Osteoblast (primary cell): ENCODE data around the gene JPH4. TPM values are rescaled to one million over a fixed set of nuclear protein-coding genes. Genes with fewer than 3 reads are reported as not detected.

Source experiments
- DNase-seq: peaks from one replicate; pipeline ENCODE4 v3.0.0; 2011; ENCODE audit warnings: low spot score, mixed read lengths; ENCODE audit not compliant: insufficient read length; ENCODE audit errors: missing footprints
- H2AFZ ChIP-seq: 2 replicates; pipeline ENCODE4 v1.6.0; 2011; ENCODE audit warnings: mild to moderate bottlenecking, low read length
- H3K27ac ChIP-seq: 2 replicates; pipeline ENCODE4 v1.5.1; 2011; ENCODE audit warnings: mild to moderate bottlenecking, low read depth, low read length, moderate library complexity
- H3K27me3 ChIP-seq: 2 replicates; pipeline ENCODE4 v1.6.0; 2012; ENCODE audit warnings: mild to moderate bottlenecking, control low read depth, inconsistent platforms, low read length, moderate library complexity; ENCODE audit not compliant: insufficient read depth
- H3K36me3 ChIP-seq: 2 replicates; pipeline ENCODE4 v1.5.1; 2011; ENCODE audit warnings: mild to moderate bottlenecking, low read length, control low read depth, moderate library complexity; ENCODE audit not compliant: insufficient read depth
- H3K4me1 ChIP-seq: 2 replicates; pipeline ENCODE4 v1.5.1; 2011; ENCODE audit warnings: mild to moderate bottlenecking, low read length, control low read depth, moderate library complexity; ENCODE audit not compliant: insufficient read depth
- H3K4me2 ChIP-seq: 2 replicates; pipeline ENCODE4 v1.6.0; 2011; ENCODE audit warnings: mild to moderate bottlenecking, low read length; ENCODE audit not compliant: insufficient read depth
- H3K4me3 ChIP-seq: fragments of 200-600 bp; sonication (generic); 3 replicates; pipeline ENCODE4 v1.5.1; 2012; ENCODE audit warnings: mild to moderate bottlenecking, low read length, inconsistent platforms; ENCODE audit not compliant: insufficient read depth
- H3K79me2 ChIP-seq: 2 replicates; pipeline ENCODE4 v1.6.0; 2012; ENCODE audit warnings: mild to moderate bottlenecking, low read length, control low read depth, inconsistent platforms; ENCODE audit not compliant: insufficient read depth
- H3K9me3 ChIP-seq: 2 replicates; pipeline ENCODE4 v1.5.1; 2011; ENCODE audit warnings: low read depth, low read length, control low read depth
- H4K20me1 ChIP-seq: 2 replicates; pipeline ENCODE4 v1.6.0; 2012; ENCODE audit warnings: mild to moderate bottlenecking, low read length, control low read depth; ENCODE audit not compliant: insufficient read depth
- CTCF ChIP-seq: IDR thresholded peaks from 2 replicates; pipeline ENCODE4 v1.5.1; 2011; ENCODE audit warnings: mild to moderate bottlenecking, low read depth, low read length, moderate library complexity; ENCODE audit errors: extremely low read depth
- total RNA-seq: library from RNA; depleted of rRNA; stranded (reverse); fragments of >200 nt; gene quantifications from 2 replicates; pipeline ENCODE4 v1.2.3, GENCODE V29; 2012

JPH4 gene
- total RNA-seq, 1 donor: not detected

GRCh38 chr14:23577710-23578392, 739 bp downstream of the JPH4 start:
- H3K4me2 ChIP-seq: no peak overlapping the region
- DNase-seq: no peak
- H3K4me3 ChIP-seq: no peak overlapping the region
- no peak overlapping the region for H3K27ac ChIP-seq
- no peaks in the 10 kb centered on the region for H3K4me1 ChIP-seq
- H2AFZ ChIP-seq: no peak overlapping the region
- no peaks in the 10 kb centered on the region for H3K9me3 ChIP-seq
- no peaks in the 10 kb centered on the region for H3K36me3 ChIP-seq
- peaks cover 48% of the 10 kb centered on the region for H3K27me3 ChIP-seq
- H4K20me1 ChIP-seq: no peaks in the 10 kb centered on the region
- H3K79me2 ChIP-seq: no peaks in the 10 kb centered on the region
- TF ChIP-seq CTCF: no peak

GRCh38 chr14:23577004-23577681, 1.4 kb downstream of the JPH4 start:
- no peaks in the 10 kb centered on the region for H3K36me3 ChIP-seq
- no peaks in the 10 kb centered on the region for H4K20me1 ChIP-seq
- no peaks in the 10 kb centered on the region for H3K9me3 ChIP-seq
- DNase-seq: peak; percentile 93
- H3K4me2 ChIP-seq: no peak overlapping the region
- no peak overlapping the region for H3K27ac ChIP-seq
- no peak overlapping the region for H3K4me3 ChIP-seq
- no peaks in the 10 kb centered on the region for H3K4me1 ChIP-seq
- H3K27me3 ChIP-seq: peaks cover 55% of the 10 kb centered on the region
- no peaks in the 10 kb centered on the region for H3K79me2 ChIP-seq
- no peak for TF ChIP-seq CTCF
- H2AFZ ChIP-seq: no peak overlapping the region

GRCh38 chr14:23573384-23574015, 5.1 kb downstream of the JPH4 start:
- Histone ChIP-seq H3K79me2 (no peaks in the 10 kb centered on the region), H3K4me2 (no peak overlapping the region), H3K27ac (no peak overlapping the region), H3K27me3 (peaks cover 57% of the 10 kb centered on the region), H2AFZ (no peak overlapping the region), H3K4me3 (no peak overlapping the region), H3K36me3 (no peaks in the 10 kb centered on the region), H3K4me1 (no peaks in the 10 kb centered on the region), H3K9me3 (no peaks in the 10 kb centered on the region), H4K20me1 (no peaks in the 10 kb centered on the region)
- TF ChIP-seq CTCF: no peak
- peak; percentile 48 for DNase-seq

GRCh38 chr14:23572836-23573235, 5.8 kb downstream of the JPH4 start:
- Histone ChIP-seq H2AFZ (no peak overlapping the region), H3K27me3 (peaks cover 56% of the 10 kb centered on the region), H4K20me1 (no peaks in the 10 kb centered on the region), H3K4me3 (no peak overlapping the region), H3K4me2 (no peak overlapping the region), H3K79me2 (no peaks in the 10 kb centered on the region), H3K36me3 (no peaks in the 10 kb centered on the region), H3K9me3 (no peaks in the 10 kb centered on the region), H3K4me1 (no peaks in the 10 kb centered on the region), H3K27ac (no peak overlapping the region)
- TF ChIP-seq CTCF: no peak
- DNase-seq: no peak
